Measurements from ENCODE around the gene B4GALT3. TPM values are rescaled to one million over a fixed set of nuclear protein-coding genes. Genes with fewer than 3 reads are reported as not detected.
A peak's percentile ranks its signal among the peaks of the same experiment; 100 is the strongest.

B4GALT3 gene
- total and polyA plus RNA-seq, 9 of the 15 experiments (the other 6 are each of a cell fraction or from before 2014, with no cell fraction given): 31.2 to 103 (median 46.1) TPM

DNA sequence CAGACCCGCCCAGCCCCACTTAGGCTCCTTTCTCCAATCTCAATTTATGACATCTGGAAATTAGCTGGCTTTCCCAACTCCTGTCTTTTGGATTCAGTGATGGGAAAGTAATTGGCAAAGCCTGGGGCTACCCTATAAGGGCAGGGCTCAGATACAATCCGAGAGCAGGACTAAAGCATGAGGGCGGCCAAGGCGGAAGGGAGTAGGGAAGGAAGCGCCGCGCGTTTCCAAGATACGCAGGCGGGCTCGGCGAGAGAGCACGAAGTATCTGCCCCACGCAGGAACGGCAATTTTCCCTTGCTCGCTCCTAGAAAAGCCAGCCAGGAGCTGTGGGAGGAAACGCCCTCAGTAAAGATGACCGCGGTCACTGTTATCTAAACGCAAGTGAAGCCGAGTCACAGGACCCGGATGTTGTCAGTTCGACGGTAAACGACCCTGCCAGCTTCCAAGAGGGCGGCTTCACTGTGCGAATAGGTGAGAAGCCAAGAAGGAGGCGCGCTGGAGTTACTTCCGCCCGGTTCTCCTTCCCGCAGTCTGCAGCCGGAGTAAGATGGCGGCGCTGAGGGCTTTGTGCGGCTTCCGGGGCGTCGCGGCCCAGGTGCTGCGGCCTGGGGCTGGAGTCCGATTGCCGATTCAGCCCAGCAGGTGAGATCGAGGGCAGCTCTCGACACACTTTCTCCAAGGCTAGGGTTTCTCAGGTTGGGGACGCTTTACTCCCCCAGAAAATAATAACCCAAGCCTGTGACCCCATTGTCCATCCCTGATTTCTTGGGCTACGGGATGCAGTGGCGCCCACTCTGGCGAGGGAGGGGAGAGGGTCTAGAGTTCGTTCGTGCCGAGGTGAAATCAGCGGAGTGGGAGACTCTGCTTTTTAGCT is 24.8 kb upstream of the B4GALT3 start, which contains the start of gene NDUFS2 (continued):
- peak; percentile 95 for TF ChIP-seq SREBF2 (CRISPR knock-in tag; IDR thresholded peaks at IDR 0.05)
- TF ChIP-seq, protein P1, sequence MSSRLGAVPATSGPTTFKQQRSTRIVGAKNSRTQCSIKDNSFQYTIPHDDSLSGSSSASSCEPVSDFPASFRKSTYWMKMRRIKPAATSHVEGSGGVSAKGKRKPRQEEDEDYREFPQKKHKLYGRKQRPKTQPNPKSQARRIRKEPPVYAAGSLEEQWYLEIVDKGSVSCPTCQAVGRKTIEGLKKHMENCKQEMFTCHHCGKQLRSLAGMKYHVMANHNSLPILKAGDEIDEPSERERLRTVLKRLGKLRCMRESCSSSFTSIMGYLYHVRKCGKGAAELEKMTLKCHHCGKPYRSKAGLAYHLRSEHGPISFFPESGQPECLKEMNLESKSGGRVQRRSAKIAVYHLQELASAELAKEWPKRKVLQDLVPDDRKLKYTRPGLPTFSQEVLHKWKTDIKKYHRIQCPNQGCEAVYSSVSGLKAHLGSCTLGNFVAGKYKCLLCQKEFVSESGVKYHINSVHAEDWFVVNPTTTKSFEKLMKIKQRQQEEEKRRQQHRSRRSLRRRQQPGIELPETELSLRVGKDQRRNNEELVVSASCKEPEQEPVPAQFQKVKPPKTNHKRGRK (tag; IDR thresholded peaks at IDR 0.05): no peak
- no peak for TF ChIP-seq CC2D1A (IDR thresholded peaks at IDR 0.05)
- TF ChIP-seq STAG1 (CRISPR knock-in tag; IDR thresholded peaks at IDR 0.05; ENCODE audit: borderline replicate concordance): no peak
- no peak for TF ChIP-seq ZNF140 (CRISPR knock-in tag; IDR thresholded peaks at IDR 0.05)
- TF ChIP-seq CREB1 (IDR thresholded peaks at IDR 0.05): peak; percentile 80
- peak; percentile 70; the same call in 1 of the 2 replicates for TF ChIP-seq CREB1 (CRISPR knock-in tag; IDR thresholded peaks at IDR 0.05)
- TF ChIP-seq ADNP (tag; IDR thresholded peaks at IDR 0.05): no peak
- no peak for TF ChIP-seq SPI1 (IDR thresholded peaks at IDR 0.05; ENCODE audit: borderline replicate concordance, low read depth, low read length)
- no peak for TF ChIP-seq TGIF2 (CRISPR knock-in tag; IDR thresholded peaks at IDR 0.05)
- TF ChIP-seq, protein P2, sequence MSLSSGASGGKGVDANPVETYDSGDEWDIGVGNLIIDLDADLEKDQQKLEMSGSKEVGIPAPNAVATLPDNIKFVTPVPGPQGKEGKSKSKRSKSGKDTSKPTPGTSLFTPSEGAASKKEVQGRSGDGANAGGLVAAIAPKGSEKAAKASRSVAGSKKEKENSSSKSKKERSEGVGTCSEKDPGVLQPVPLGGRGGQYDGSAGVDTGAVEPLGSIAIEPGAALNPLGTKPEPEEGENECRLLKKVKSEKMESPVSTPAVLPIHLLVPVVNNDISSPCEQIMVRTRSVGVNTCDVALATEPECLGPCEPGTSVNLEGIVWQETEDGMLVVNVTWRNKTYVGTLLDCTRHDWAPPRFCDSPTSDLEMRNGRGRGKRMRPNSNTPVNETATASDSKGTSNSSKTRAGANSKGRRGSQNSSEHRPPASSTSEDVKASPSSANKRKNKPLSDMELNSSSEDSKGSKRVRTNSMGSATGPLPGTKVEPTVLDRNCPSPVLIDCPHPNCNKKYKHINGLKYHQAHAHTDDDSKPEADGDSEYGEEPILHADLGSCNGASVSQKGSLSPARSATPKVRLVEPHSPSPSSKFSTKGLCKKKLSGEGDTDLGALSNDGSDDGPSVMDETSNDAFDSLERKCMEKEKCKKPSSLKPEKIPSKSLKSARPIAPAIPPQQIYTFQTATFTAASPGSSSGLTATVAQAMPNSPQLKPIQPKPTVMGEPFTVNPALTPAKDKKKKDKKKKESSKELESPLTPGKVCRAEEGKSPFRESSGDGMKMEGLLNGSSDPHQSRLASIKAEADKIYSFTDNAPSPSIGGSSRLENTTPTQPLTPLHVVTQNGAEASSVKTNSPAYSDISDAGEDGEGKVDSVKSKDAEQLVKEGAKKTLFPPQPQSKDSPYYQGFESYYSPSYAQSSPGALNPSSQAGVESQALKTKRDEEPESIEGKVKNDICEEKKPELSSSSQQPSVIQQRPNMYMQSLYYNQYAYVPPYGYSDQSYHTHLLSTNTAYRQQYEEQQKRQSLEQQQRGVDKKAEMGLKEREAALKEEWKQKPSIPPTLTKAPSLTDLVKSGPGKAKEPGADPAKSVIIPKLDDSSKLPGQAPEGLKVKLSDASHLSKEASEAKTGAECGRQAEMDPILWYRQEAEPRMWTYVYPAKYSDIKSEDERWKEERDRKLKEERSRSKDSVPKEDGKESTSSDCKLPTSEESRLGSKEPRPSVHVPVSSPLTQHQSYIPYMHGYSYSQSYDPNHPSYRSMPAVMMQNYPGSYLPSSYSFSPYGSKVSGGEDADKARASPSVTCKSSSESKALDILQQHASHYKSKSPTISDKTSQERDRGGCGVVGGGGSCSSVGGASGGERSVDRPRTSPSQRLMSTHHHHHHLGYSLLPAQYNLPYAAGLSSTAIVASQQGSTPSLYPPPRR (CRISPR knock-in tag; IDR thresholded peaks at IDR 0.05; ENCODE audit: borderline replicate concordance): no peak
- no peak for TF ChIP-seq SREBF1 (IDR thresholded peaks at IDR 0.05; ENCODE audit: borderline replicate concordance, low read depth, low read length)
- TF ChIP-seq, protein P3, sequence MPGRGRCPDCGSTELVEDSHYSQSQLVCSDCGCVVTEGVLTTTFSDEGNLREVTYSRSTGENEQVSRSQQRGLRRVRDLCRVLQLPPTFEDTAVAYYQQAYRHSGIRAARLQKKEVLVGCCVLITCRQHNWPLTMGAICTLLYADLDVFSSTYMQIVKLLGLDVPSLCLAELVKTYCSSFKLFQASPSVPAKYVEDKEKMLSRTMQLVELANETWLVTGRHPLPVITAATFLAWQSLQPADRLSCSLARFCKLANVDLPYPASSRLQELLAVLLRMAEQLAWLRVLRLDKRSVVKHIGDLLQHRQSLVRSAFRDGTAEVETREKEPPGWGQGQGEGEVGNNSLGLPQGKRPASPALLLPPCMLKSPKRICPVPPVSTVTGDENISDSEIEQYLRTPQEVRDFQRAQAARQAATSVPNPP (IDR thresholded peaks at IDR 0.05; ENCODE audit: borderline replicate concordance, insufficient read depth, insufficient read length): no peak
- TF ChIP-seq MAZ (CRISPR knock-in tag; conservative IDR thresholded peaks at IDR 0.05 in 1 of 2, IDR thresholded peaks at IDR 0.05 in 1 of 2): peak; percentile 43 to 67; a peak in 3 of 4 replicates
- TF ChIP-seq TAL1 (IDR thresholded peaks at IDR 0.05): no peak
- TF ChIP-seq ZNF644 (tag; IDR thresholded peaks at IDR 0.05; ENCODE audit: low read depth): no peak; the same call in 1 of the 2 replicates
- no peak for TF ChIP-seq IFI16 (CRISPR knock-in tag; IDR thresholded peaks at IDR 0.05)
- TF ChIP-seq NONO (IDR thresholded peaks at IDR 0.05; ENCODE audit: low read depth in 2 of 2, low read length in 1 of 2): 0 out of 4 replicates have a peak, but pooled peaks of 1 of the 2 experiments have one; percentile 30
- 0 out of 2 replicates have a peak, but pooled peaks have one; percentile 12 for TF ChIP-seq LARP7 (IDR thresholded peaks at IDR 0.05)
- peak; percentile 80 for TF ChIP-seq SIN3B (IDR thresholded peaks at IDR 0.05; ENCODE audit: low read depth)

Data from K562 (cell line).